ENCODE results near the gene CT47C1.

The CT47C1 gene

GRCh38 chrX:119063428-119063827 lies 9.4 kb upstream of the CT47C1 start:
- H3K4me3 ChIP-seq = no peak overlapping the region
- TF ChIP-seq CTCF (IDR thresholded peaks at IDR 0.05) = no peak
- no peak for DNase-seq (ENCODE audit: low spot score)
- no peak overlapping the region for H3K27ac ChIP-seq

- peak; percentile 40 for TF ChIP-seq CTCF (IDR thresholded peaks at IDR 0.05)
- no peak overlapping the region for H3K27ac ChIP-seq
- DNase-seq (ENCODE audit: low spot score) = no peak
- H3K4me3 ChIP-seq = no peak overlapping the region
Observed at GRCh38 chrX:119067023-119067739, 5.6 kb upstream of the CT47C1 start.

GRCh38 chrX:119069128-119069527 lies 3.7 kb upstream of the CT47C1 start:
- no peak for DNase-seq (ENCODE audit: low spot score)
- no peak overlapping the region for H3K4me3 ChIP-seq
- H3K27ac ChIP-seq = no peak overlapping the region
- no peak for TF ChIP-seq CTCF (IDR thresholded peaks at IDR 0.05)

- H3K27ac ChIP-seq = no peak overlapping the region
- no peak overlapping the region for H3K4me3 ChIP-seq
- no peak for DNase-seq (ENCODE audit: low spot score)
- no peak for TF ChIP-seq CTCF (IDR thresholded peaks at IDR 0.05)
Observed at GRCh38 chrX:119069762-119070161, 3.0 kb upstream of the CT47C1 start.

GRCh38 chrX:119071381-119071780 lies 1.4 kb upstream of the CT47C1 start:
- DNase-seq (ENCODE audit: low spot score) = no peak
- no peak overlapping the region for H3K27ac ChIP-seq
- no peak overlapping the region for H3K4me3 ChIP-seq
- TF ChIP-seq CTCF (IDR thresholded peaks at IDR 0.05) = no peak

- DNase-seq (ENCODE audit: low spot score) = no peak
- no peak for TF ChIP-seq CTCF (IDR thresholded peaks at IDR 0.05)
- Histone ChIP-seq H3K27ac (no peak overlapping the region), H3K4me3 (no peak overlapping the region)
Observed at GRCh38 chrX:119073200-119073905, 560 bp downstream of the CT47C1 start.

- no peak for TF ChIP-seq CTCF (IDR thresholded peaks at IDR 0.05)
- Histone ChIP-seq H3K4me3 (no peak overlapping the region), H3K27ac (no peak overlapping the region)
- DNase-seq (ENCODE audit: low spot score) = no peak
Observed at GRCh38 chrX:119073911-119074310, 1.1 kb downstream of the CT47C1 start.

Data from coronary artery (tissue), 2 donors.